ENCODE measurements around the gene ANO10. TPM values are rescaled to one million over a fixed set of nuclear protein-coding genes. Genes with fewer than 3 reads are reported as not detected.

Gene ANO10
- total RNA-seq, 1 experiment from 2014 or later: 32.6 TPM

- ChIA-PET CTCF (interaction anchor here (0.6 kb wide), 1 partner anchor 339 kb away, joined by 5 read pairs; no protein-coding TSS in a partner anchor), POLR2A (ENCODE audit: unreplicated experiment) (no interaction called here)
- H3K9me2 ChIP-seq (ENCODE audit: insufficient read depth): no peaks in the 10 kb centered on the region
- H3K4me3 ChIP-seq: no peak overlapping the region
- no TSS peak for BruUV-seq (replicated peaks)
- intact Hi-C loops (cut with micrococcal nuclease; ENCODE audit: unreplicated experiment): no loop called here
- no peak overlapping the region for H3K4me2 ChIP-seq
- no peaks in the 10 kb centered on the region for H4K20me1 ChIP-seq (ENCODE audit: insufficient read depth)
- H3K27me3 ChIP-seq (ENCODE audit: insufficient read depth, low read depth): no peaks in the 10 kb centered on the region
- no peak overlapping the region for H3K27ac ChIP-seq
- peaks cover 32% of the 10 kb centered on the region for H3K36me3 ChIP-seq (ENCODE audit: low read depth)
- no peaks in the 10 kb centered on the region; the same call in 1 of the 2 replicates for H3K79me2 ChIP-seq (ENCODE audit: low read depth)
- H3K4me1 ChIP-seq (replicated peaks; ENCODE audit: insufficient read depth): no peaks in the 10 kb centered on the region
- no peak for DNase-seq
- no peak for TF ChIP-seq EZH2 (IDR thresholded peaks at IDR 0.05; ENCODE audit: low read depth)
- TF ChIP-seq CTCF (conservative IDR thresholded peaks at IDR 0.05): no peak
- no peaks in the 10 kb centered on the region for H3F3A ChIP-seq (ENCODE audit: insufficient read depth, low read depth)
- H3K9me3 ChIP-seq (ENCODE audit: insufficient read depth, low read depth): peaks cover 19% of the 10 kb centered on the region
- no peak overlapping the region for H2AFZ ChIP-seq
Measured at GRCh38 chr3:43335799-43336198, 286.0 kb downstream of the ANO10 start.

- DNase-seq: no peak
- Histone ChIP-seq H4K20me1 (ENCODE audit: insufficient read depth) (no peaks in the 10 kb centered on the region), H3K9me3 (ENCODE audit: insufficient read depth, low read depth) (peaks cover 19% of the 10 kb centered on the region), H2AFZ (no peak overlapping the region), H3K4me2 (no peak overlapping the region), H3K4me3 (no peak overlapping the region), H3K79me2 (ENCODE audit: low read depth) (no peaks in the 10 kb centered on the region; the same call in 1 of the 2 replicates), H3K27me3 (ENCODE audit: insufficient read depth, low read depth) (no peaks in the 10 kb centered on the region), H3K9me2 (ENCODE audit: insufficient read depth) (no peaks in the 10 kb centered on the region), H3F3A (ENCODE audit: insufficient read depth, low read depth) (no peaks in the 10 kb centered on the region), H3K36me3 (ENCODE audit: low read depth) (peaks cover 29% of the 10 kb centered on the region), H3K27ac (no peak overlapping the region), H3K4me1 (replicated peaks; ENCODE audit: insufficient read depth) (no peaks in the 10 kb centered on the region)
- ChIA-PET CTCF (no interaction called here), POLR2A (ENCODE audit: unreplicated experiment) (no interaction called here)
- BruUV-seq (replicated peaks): no TSS peak
- intact Hi-C loops (cut with micrococcal nuclease; ENCODE audit: unreplicated experiment): no loop called here
- TF ChIP-seq EZH2 (IDR thresholded peaks at IDR 0.05; ENCODE audit: low read depth): no peak
Measured at GRCh38 chr3:43334976-43335375, 286.8 kb downstream of the ANO10 start.

- CTCF ChIA-PET: no interaction called here
- Histone ChIP-seq H3K27me3 (ENCODE audit: insufficient read depth, low read depth) (no peaks in the 10 kb centered on the region), H3K9me2 (ENCODE audit: insufficient read depth) (no peaks in the 10 kb centered on the region), H3K4me3 (no peak overlapping the region), H3K27ac (no peak overlapping the region), H3K4me2 (no peak overlapping the region), H2AFZ (no peak overlapping the region), H4K20me1 (ENCODE audit: insufficient read depth) (no peaks in the 10 kb centered on the region), H3K36me3 (ENCODE audit: low read depth) (0 out of 2 replicates have a peak, but pooled peaks cover 9% of the 10 kb centered on the region), H3K79me2 (ENCODE audit: low read depth) (peaks cover 4% of the 10 kb centered on the region; the same call in 1 of the 2 replicates), H3F3A (ENCODE audit: insufficient read depth, low read depth) (no peaks in the 10 kb centered on the region), H3K4me1 (replicated peaks; ENCODE audit: insufficient read depth) (no peaks in the 10 kb centered on the region), H3K9me3 (ENCODE audit: insufficient read depth, low read depth) (peaks cover 4% of the 10 kb centered on the region)
- intact Hi-C loops (cut with micrococcal nuclease; ENCODE audit: unreplicated experiment): no loop called here
- POLR2A ChIA-PET (ENCODE audit: unreplicated experiment): no interaction called here
- DNase-seq: no peak
- BruUV-seq (replicated peaks): no TSS peak
- TF ChIP-seq CTCF (conservative IDR thresholded peaks at IDR 0.05) (no peak), EZH2 (IDR thresholded peaks at IDR 0.05; ENCODE audit: low read depth) (no peak)
Measured at GRCh38 chr3:43331381-43331780, 290.4 kb downstream of the ANO10 start.

- Histone ChIP-seq H2AFZ (no peak overlapping the region), H3K27ac (no peak overlapping the region), H3K36me3 (ENCODE audit: low read depth) (0 out of 2 replicates have a peak, but pooled peaks cover 9% of the 10 kb centered on the region), H3K9me2 (ENCODE audit: insufficient read depth) (no peaks in the 10 kb centered on the region), H3K9me3 (ENCODE audit: insufficient read depth, low read depth) (peaks cover 4% of the 10 kb centered on the region), H4K20me1 (ENCODE audit: insufficient read depth) (no peaks in the 10 kb centered on the region), H3K4me3 (no peak overlapping the region), H3K4me2 (no peak overlapping the region), H3F3A (ENCODE audit: insufficient read depth, low read depth) (no peaks in the 10 kb centered on the region), H3K27me3 (ENCODE audit: insufficient read depth, low read depth) (no peaks in the 10 kb centered on the region), H3K79me2 (ENCODE audit: low read depth) (peaks cover 4% of the 10 kb centered on the region; the same call in 1 of the 2 replicates), H3K4me1 (replicated peaks; ENCODE audit: insufficient read depth) (no peaks in the 10 kb centered on the region)
- TF ChIP-seq CTCF (conservative IDR thresholded peaks at IDR 0.05) (no peak), EZH2 (IDR thresholded peaks at IDR 0.05; ENCODE audit: low read depth) (no peak)
- intact Hi-C loops (cut with micrococcal nuclease; ENCODE audit: unreplicated experiment): no loop called here
- CTCF ChIA-PET: no interaction called here
- no TSS peak for BruUV-seq (replicated peaks)
- no peak for DNase-seq
- POLR2A ChIA-PET (ENCODE audit: unreplicated experiment): no interaction called here
Measured at GRCh38 chr3:43330981-43331380, 290.8 kb downstream of the ANO10 start.

Data from PC-9 (cell line).